Measurements from ENCODE around the gene RBP4. TPM values are rescaled to one million over a fixed set of nuclear protein-coding genes. Genes with fewer than 3 reads are reported as not detected.

The RBP4 gene
- total and polyA plus RNA-seq, 5 donors from 2014 or later, result not detected

DNA sequence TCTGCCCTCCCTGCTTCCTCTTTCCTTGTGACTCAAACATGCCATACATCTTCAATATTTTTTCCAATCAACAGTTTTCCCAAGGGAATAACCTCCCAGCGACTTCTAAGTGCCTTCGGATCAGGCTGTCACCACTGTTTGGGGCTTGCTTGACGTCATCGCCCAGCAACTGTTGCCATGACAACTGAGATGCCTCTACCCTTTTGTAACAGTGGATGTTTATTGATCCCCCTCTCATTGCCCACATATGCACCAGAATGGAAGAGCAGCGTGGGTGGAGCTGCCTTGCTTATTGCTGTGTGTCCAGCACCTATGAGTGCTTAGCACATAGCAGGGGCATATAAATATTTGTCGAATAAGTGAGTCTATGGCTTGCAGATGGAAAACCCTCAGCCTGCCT lies 20.2 kb downstream of the RBP4 start:
- no peak overlapping the region for H3K4me3 Mint-ChIP-seq

GRCh38 chr10:93579985-93580711 lies 20.9 kb downstream of the RBP4 start:
- Histone ChIP-seq H3K9me3 (ENCODE audit: control insufficient read depth in 2 of 2, low read length in 2 of 2) (peaks cover 2 to 7% of the 10 kb centered on the region in 2 experiments), H3K4me1 (ENCODE audit: control insufficient read depth, insufficient read depth, low read length, poor library complexity, severe bottlenecking) (no peaks in the 10 kb centered on the region), H3K27me3 (ENCODE audit: control insufficient read depth, insufficient read depth, low read length) (no peaks in the 10 kb centered on the region), H3K4me3 (ENCODE audit: low read depth, low read length) (no peak overlapping the region), H3K27ac (ENCODE audit: insufficient read depth, low read length, poor library complexity, severe bottlenecking) (no peak overlapping the region), H3K36me3 (ENCODE audit: control insufficient read depth, insufficient read depth, low read length) (no peaks in the 10 kb centered on the region)
- no peak for DNase-seq
- H3K36me3 Mint-ChIP-seq, result no peaks in the 10 kb centered on the region
- H3K27me3 Mint-ChIP-seq, result peaks cover 8% of the 10 kb centered on the region
- no peaks in the 10 kb centered on the region for H3K4me1 Mint-ChIP-seq
- peaks cover 0 to 10% (median 3%) of the 10 kb centered on the region in 7 donors for H3K9me3 Mint-ChIP-seq
- ATAC-seq (ENCODE audit: low read depth in 2 of 2), result no peak
- H3K4me3 Mint-ChIP-seq, result no peak overlapping the region
- no peak overlapping the region for H3K27ac Mint-ChIP-seq

More for the DNA sequence above, 20.2 kb downstream of the RBP4 start:
- ATAC-seq (ENCODE audit: low read depth in 2 of 2) (no peak), DNase-seq (no peak)
- Mint-ChIP-seq H3K4me1 (no peaks in the 10 kb centered on the region), H3K9me3 (peaks cover 0 to 10% (median 3%) of the 10 kb centered on the region in 7 donors), H3K36me3 (no peaks in the 10 kb centered on the region), H3K27ac (no peak overlapping the region), H3K27me3 (peaks cover 4% of the 10 kb centered on the region)
- Histone ChIP-seq H3K4me3 (ENCODE audit: low read depth, low read length) (no peak overlapping the region), H3K4me1 (ENCODE audit: control insufficient read depth, insufficient read depth, low read length, poor library complexity, severe bottlenecking) (no peaks in the 10 kb centered on the region), H3K9me3 (ENCODE audit: control insufficient read depth in 2 of 2, low read length in 2 of 2) (peaks cover 2 to 7% of the 10 kb centered on the region in 2 experiments), H3K36me3 (ENCODE audit: control insufficient read depth, insufficient read depth, low read length) (no peaks in the 10 kb centered on the region), H3K27me3 (ENCODE audit: control insufficient read depth, insufficient read depth, low read length) (no peaks in the 10 kb centered on the region), H3K27ac (ENCODE audit: insufficient read depth, low read length, poor library complexity, severe bottlenecking) (no peak overlapping the region)

- peaks cover 17% of the 10 kb centered on the region for H3K27me3 Mint-ChIP-seq
- no peaks in the 10 kb centered on the region for H3K4me1 Mint-ChIP-seq
- Histone ChIP-seq H3K4me1 (ENCODE audit: control insufficient read depth, insufficient read depth, low read length, poor library complexity, severe bottlenecking) (no peaks in the 10 kb centered on the region), H3K27me3 (ENCODE audit: control insufficient read depth, insufficient read depth, low read length) (no peaks in the 10 kb centered on the region), H3K9me3 (ENCODE audit: control insufficient read depth in 2 of 2, low read length in 2 of 2) (peaks cover 2 to 7% of the 10 kb centered on the region in 2 experiments), H3K4me3 (ENCODE audit: low read depth, low read length) (no peak overlapping the region), H3K36me3 (ENCODE audit: control insufficient read depth, insufficient read depth, low read length) (no peaks in the 10 kb centered on the region), H3K27ac (ENCODE audit: insufficient read depth, low read length, poor library complexity, severe bottlenecking) (no peak overlapping the region)
- H3K4me3 Mint-ChIP-seq, result no peak overlapping the region
- ATAC-seq (ENCODE audit: low read depth in 2 of 2), result no peak
- peaks cover 0 to 10% (median 3%) of the 10 kb centered on the region in 7 donors for H3K9me3 Mint-ChIP-seq
- no peak for DNase-seq
- no peak overlapping the region for H3K27ac Mint-ChIP-seq
- no peaks in the 10 kb centered on the region for H3K36me3 Mint-ChIP-seq
These were observed 21.9 kb downstream of the RBP4 start for GRCh38 chr10:93579089-93579488.

DNA sequence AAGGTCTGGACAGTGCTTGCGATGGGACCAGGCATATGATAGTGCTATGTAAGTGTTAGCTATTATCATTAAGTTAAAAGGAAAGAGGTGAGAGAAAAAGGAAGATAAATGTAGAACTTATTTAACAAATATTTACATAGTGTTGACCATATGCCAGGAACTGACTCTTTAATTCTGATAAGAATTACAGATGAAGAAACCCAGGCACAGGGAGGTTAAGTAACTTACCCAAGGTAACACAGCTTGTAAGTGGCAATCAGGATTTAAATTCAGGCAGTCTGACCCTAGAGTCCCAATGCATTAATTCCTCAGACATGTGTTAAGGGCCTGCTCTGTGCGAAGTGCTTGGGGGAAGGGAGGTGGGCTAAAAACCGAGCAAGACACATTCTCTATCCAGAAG lies 23.5 kb downstream of the RBP4 start:
- peaks cover 3% of the 10 kb centered on the region for H3K27me3 ChIP-seq (ENCODE audit: control insufficient read depth, insufficient read depth, low read length)
- DNase-seq (no peak), ATAC-seq (ENCODE audit: low read depth in 2 of 2) (no peak)
- peaks cover 2 to 7% of the 10 kb centered on the region in 2 experiments for H3K9me3 ChIP-seq (ENCODE audit: control insufficient read depth in 2 of 2, low read length in 2 of 2)
- Mint-ChIP-seq H3K27me3 (peaks cover 31% of the 10 kb centered on the region), H3K4me3 (no peak overlapping the region), H3K9me3 (peaks cover 0 to 10% (median 3%) of the 10 kb centered on the region in 7 donors), H3K4me1 (peaks cover 0 to 6% (median 5%) of the 10 kb centered on the region in 4 donors), H3K27ac (no peak overlapping the region), H3K36me3 (no peaks in the 10 kb centered on the region)
- H3K4me3 ChIP-seq (ENCODE audit: low read depth, low read length), result no peak overlapping the region
- no peaks in the 10 kb centered on the region for H3K4me1 ChIP-seq (ENCODE audit: control insufficient read depth, insufficient read depth, low read length, poor library complexity, severe bottlenecking)
- no peaks in the 10 kb centered on the region for H3K36me3 ChIP-seq (ENCODE audit: control insufficient read depth, insufficient read depth, low read length)
- H3K27ac ChIP-seq (ENCODE audit: insufficient read depth, low read length, poor library complexity, severe bottlenecking), result no peak overlapping the region

GRCh38 chr10:93576888-93577287 lies 24.1 kb downstream of the RBP4 start:
- Mint-ChIP-seq H3K27me3 (peaks cover 35% of the 10 kb centered on the region), H3K27ac (no peak overlapping the region), H3K4me1 (peaks cover 0 to 6% (median 5%) of the 10 kb centered on the region in 4 donors), H3K9me3 (peaks cover 0 to 10% (median 1%) of the 10 kb centered on the region in 7 donors), H3K36me3 (no peaks in the 10 kb centered on the region), H3K4me3 (no peak overlapping the region)
- ATAC-seq (ENCODE audit: low read depth in 2 of 2) (no peak), DNase-seq (no peak)
- Histone ChIP-seq H3K9me3 (ENCODE audit: control insufficient read depth in 2 of 2, low read length in 2 of 2) (peaks cover 2 to 7% of the 10 kb centered on the region in 2 experiments), H3K36me3 (ENCODE audit: control insufficient read depth, insufficient read depth, low read length) (no peaks in the 10 kb centered on the region), H3K27ac (ENCODE audit: insufficient read depth, low read length, poor library complexity, severe bottlenecking) (no peak overlapping the region), H3K27me3 (ENCODE audit: control insufficient read depth, insufficient read depth, low read length) (peaks cover 7% of the 10 kb centered on the region), H3K4me1 (ENCODE audit: control insufficient read depth, insufficient read depth, low read length, poor library complexity, severe bottlenecking) (no peaks in the 10 kb centered on the region), H3K4me3 (ENCODE audit: low read depth, low read length) (no peak overlapping the region)

- Mint-ChIP-seq H3K4me1 (peaks cover 0 to 6% (median 5%) of the 10 kb centered on the region in 4 donors), H3K36me3 (peaks cover 3% of the 10 kb centered on the region), H3K27me3 (peaks cover 44% of the 10 kb centered on the region), H3K9me3 (peaks cover 0 to under 1% (median 0%) of the 10 kb centered on the region in 7 donors), H3K4me3 (no peak overlapping the region), H3K27ac (no peak overlapping the region)
- H3K36me3 ChIP-seq (ENCODE audit: control insufficient read depth, insufficient read depth, low read length), result no peaks in the 10 kb centered on the region
- H3K4me3 ChIP-seq (ENCODE audit: low read depth, low read length), result no peak overlapping the region
- no peaks in the 10 kb centered on the region for H3K9me3 ChIP-seq (ENCODE audit: control insufficient read depth in 2 of 2, low read length in 2 of 2)
- H3K4me1 ChIP-seq (ENCODE audit: control insufficient read depth, insufficient read depth, low read length, poor library complexity, severe bottlenecking), result no peaks in the 10 kb centered on the region
- ATAC-seq (ENCODE audit: low read depth in 2 of 2) (no peak), DNase-seq (no peak)
- H3K27me3 ChIP-seq (ENCODE audit: control insufficient read depth, insufficient read depth, low read length), result peaks cover 7% of the 10 kb centered on the region
- no peak overlapping the region for H3K27ac ChIP-seq (ENCODE audit: insufficient read depth, low read length, poor library complexity, severe bottlenecking)
These were observed 27.1 kb downstream of the RBP4 start for GRCh38 chr10:93573924-93574323.

DNA sequence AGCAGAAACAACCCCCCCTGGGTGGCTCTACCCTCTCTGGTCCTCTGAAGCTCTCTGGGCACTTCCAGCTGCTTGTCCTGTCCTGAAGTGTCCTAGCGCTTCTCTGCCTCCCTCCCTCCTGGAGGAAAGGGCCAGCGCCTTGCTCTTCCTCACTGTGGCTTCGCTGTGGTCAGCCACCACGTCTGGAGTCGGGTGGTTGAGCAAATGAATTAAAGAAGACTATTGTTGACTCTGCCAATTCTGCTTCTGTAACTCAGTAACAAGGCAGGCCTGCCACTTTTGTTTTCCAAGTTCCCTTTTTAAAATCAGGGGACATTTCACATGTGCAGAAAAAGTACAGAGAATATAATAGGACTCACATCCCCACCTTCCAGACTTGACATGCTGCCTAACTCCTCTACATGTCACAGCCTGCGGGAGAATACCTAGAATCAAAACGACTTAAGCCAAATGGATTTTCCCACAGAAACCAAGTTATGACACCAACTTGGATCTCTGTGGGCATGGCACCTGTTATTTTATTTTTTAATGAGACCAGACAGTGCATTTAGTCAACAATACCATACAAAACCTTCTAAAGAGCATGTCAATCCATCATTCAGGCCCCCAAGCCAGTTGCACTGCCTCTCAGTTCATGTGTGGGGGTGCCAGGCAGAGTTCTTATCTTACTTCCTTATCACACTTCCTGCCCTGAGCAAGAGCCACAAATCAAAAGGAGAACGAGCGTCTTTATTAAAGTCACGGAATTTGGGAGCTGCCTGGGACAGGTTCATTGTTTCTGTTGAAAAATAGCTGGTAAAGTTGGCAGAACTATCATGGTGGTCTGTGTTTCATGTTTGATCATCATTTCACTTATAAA lies 27.8 kb downstream of the RBP4 start:
- Mint-ChIP-seq H3K36me3 (peaks cover 3% of the 10 kb centered on the region), H3K27ac (no peak overlapping the region), H3K27me3 (peaks cover 51% of the 10 kb centered on the region), H3K4me1 (peaks cover 0 to 6% (median 5%) of the 10 kb centered on the region in 4 donors), H3K9me3 (no peaks in the 10 kb centered on the region), H3K4me3 (no peak overlapping the region)
- Histone ChIP-seq H3K27me3 (ENCODE audit: control insufficient read depth, insufficient read depth, low read length) (peaks cover 7% of the 10 kb centered on the region), H3K36me3 (ENCODE audit: control insufficient read depth, insufficient read depth, low read length) (no peaks in the 10 kb centered on the region), H3K27ac (ENCODE audit: insufficient read depth, low read length, poor library complexity, severe bottlenecking) (no peak overlapping the region), H3K4me3 (ENCODE audit: low read depth, low read length) (no peak overlapping the region), H3K9me3 (ENCODE audit: control insufficient read depth in 2 of 2, low read length in 2 of 2) (no peaks in the 10 kb centered on the region), H3K4me1 (ENCODE audit: control insufficient read depth, insufficient read depth, low read length, poor library complexity, severe bottlenecking) (no peaks in the 10 kb centered on the region)
- ATAC-seq (ENCODE audit: low read depth in 2 of 2), result no peak
- DNase-seq, result no peak
